ENCODE results near the gene SLC18A2.

GRCh38 chr10:117226813-117227451, 14.0 kb upstream of the SLC18A2 start:
- TF ChIP-seq CTCF (IDR thresholded peaks at IDR 0.05) (peak in 4 of 5 experiments; percentile 36 to 46 (median 44)), POLR2AphosphoS5 (IDR thresholded peaks at IDR 0.05) (no peak), POLR2A (IDR thresholded peaks at IDR 0.05) (no peak)

Measured in transverse colon (tissue), 4 donors.